GM12864 (cell line): ENCODE measurements around the gene BDNF.

ENCODE experiments used
- DNase-seq: peaks from one replicate; pipeline ENCODE4 v3.0.0-alpha.2; 2011; ENCODE audit warnings: low read depth
- H3K4me3 ChIP-seq: 2 replicates; pipeline ENCODE4 v1.5.1; 2011; ENCODE audit warnings: mild to moderate bottlenecking, low read depth, low read length, control low read depth
- CTCF ChIP-seq: IDR thresholded peaks from 2 replicates; pipeline ENCODE4 v1.5.1; 2011; ENCODE audit warnings: low read depth, mild to moderate bottlenecking, moderate library complexity, low read length, control low read depth, inconsistent platforms; ENCODE audit errors: missing control alignments

The BDNF gene

GRCh38 chr11:27626269-27626937 lies 73.9 kb downstream of the BDNF start:
- DNase-seq: no peak
- no peak for TF ChIP-seq CTCF
- H3K4me3 ChIP-seq: no peak overlapping the region

DNA sequence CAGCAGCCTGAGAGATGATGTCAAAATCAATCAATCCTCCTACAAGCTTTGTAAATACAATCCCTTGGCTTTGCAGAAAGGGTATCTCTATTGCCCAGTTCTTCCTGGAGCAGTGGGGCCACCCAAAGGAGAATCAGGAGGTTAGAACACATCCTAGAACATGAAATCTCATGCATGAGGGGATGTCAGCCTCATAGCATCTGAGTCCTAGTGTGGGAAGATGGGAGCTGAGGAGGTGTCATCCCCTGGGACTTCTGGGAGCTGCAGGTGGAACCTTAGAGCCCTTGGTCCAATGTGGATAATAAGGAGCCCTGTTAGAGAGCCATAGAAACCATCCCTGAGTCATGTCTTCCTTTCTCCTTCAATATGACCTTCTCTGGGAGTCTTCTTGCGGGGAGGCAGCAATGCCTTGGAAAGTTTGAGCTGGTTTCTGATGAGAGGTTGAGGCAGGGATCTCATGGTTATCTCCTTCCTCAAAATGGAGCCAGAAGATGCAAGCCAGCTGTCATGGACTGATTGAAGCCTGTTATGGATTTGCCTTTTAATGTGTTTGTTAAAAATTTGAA lies 74.8 kb downstream of the BDNF start:
- no peak overlapping the region for H3K4me3 ChIP-seq
- no peak for DNase-seq
- TF ChIP-seq CTCF: no peak

GRCh38 chr11:27623945-27624523 lies 76.2 kb downstream of the BDNF start:
- no peak for TF ChIP-seq CTCF
- H3K4me3 ChIP-seq: no peak overlapping the region
- DNase-seq: no peak

DNA sequence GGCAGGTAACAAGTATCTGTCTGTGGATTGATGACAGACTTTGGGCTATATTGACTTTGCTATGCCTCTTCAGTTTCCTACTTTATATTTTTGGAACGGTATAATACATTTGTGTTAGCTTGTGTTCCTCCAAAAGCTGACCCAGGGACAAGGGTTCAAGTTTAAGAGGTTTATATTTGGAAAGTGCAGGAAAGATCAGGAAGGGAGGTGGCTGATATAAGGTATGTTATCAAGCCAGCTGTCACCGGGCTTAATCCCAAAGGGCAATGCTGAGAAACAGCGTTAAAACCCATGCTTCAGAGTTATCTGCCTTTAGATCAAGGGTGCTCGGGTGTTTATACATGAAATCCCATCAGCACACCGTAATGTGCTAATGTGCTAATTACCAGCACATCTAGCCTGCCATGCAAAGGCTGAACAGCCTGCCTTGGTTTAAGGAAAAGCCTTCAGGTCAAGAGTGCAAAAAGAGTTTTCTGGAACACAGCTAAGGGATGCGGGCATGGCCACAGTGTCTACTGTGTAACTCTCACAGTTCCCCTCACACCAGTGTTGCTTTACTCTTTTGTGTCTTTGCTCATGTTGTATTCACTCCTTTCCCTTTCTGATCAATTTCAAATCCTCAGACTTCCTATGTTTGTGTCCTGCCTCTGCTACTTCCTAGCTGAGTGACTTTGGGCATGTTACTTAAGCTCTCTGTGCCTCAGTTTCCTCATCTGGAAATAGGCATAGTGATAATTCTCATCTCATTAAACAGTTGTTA lies 77.5 kb downstream of the BDNF start:
- TF ChIP-seq CTCF: no peak
- H3K4me3 ChIP-seq: no peak overlapping the region
- DNase-seq: no peak

DNA sequence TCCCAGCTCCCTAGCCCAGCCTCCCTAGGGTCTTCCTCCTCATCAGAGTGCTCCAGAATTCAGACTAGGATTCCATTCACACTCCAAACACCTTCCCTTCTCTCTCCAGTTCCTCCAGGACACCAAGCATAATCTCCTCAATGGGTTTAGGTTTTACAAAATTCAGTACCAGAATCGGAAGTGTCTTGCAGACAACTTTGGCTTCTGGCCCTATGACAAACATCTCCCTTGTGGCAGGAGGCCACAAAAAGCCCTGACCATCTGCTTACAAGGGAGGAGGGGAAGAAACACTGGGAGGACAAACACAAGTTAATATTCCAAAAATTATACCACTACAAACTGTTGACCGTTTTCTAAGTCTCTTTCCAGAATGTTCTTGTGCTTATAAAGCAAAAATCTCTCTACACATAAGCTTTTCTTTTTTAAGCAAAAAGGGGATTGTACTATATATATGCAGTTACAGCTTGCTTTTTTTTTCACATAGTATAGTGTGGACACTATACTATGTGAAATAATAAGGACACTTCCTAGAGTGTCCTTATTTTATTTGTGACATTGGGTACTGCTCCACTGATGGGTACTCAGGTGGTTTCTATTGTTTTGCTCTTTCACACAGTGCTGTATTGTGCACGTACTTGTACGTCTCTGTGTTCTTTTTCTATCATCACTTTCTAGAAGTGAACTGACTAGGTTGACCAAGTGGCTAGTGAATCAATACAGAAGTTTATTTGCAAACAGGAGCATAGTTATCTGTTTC lies 78.7 kb downstream of the BDNF start:
- DNase-seq: no peak
- no peak overlapping the region for H3K4me3 ChIP-seq
- no peak for TF ChIP-seq CTCF

GRCh38 chr11:27619763-27620335 lies 80.4 kb downstream of the BDNF start:
- no peak overlapping the region for H3K4me3 ChIP-seq
- DNase-seq: no peak
- TF ChIP-seq CTCF: no peak
